H1 (cell line): ENCODE data around the gene EEF1AKMT1. TPM values are rescaled to one million over a fixed set of nuclear protein-coding genes. Genes with fewer than 3 reads are reported as not detected.

Source experiments
- CTCF ChIA-PET: fragments of 300-600 bp; sonication (Branson Sonifier 250); formaldehyde crosslinking; loops from one replicate; lab custom pipeline; 2021; ENCODE audit not compliant: partially characterized antibody; lab: Charles Lee
- POLR2A ChIA-PET: fragments of 300-600 bp; sonication (Branson Sonifier 250); formaldehyde crosslinking; loops from one replicate; lab custom pipeline; 2021; ENCODE audit warnings: inconsistent platforms; ENCODE audit not compliant: partially characterized antibody; lab: Charles Lee
- DNase-seq, 2 experiments: peaks; one replicate each; pipeline versions ENCODE4 v3.0.0 to v3.0.0-alpha.2; 2010 to 2022; ENCODE audit warnings: low spot score in 2 of 2, low read depth in 1 of 2, mixed read lengths in 1 of 2
- FAIRE-seq: peaks from 2 replicates; lab custom pipeline; 2011; peaks lifted over from hg19 to GRCh38; lab: Jason Lieb, UNC
- H2AFZ ChIP-seq: 2 replicates; pipeline ENCODE4 v1.8.1; 2012; ENCODE audit warnings: low read length, inconsistent platforms
- H2AK5ac ChIP-seq: 2 replicates; pipeline ENCODE4 v1.6.1; 2013; ENCODE audit warnings: low read depth, low read length
- H2BK120ac ChIP-seq: replicated peaks from 2 replicates; pipeline ENCODE3; 2013; ENCODE audit warnings: low read depth, low read length, inconsistent platforms
- H2BK12ac ChIP-seq: 2 replicates; pipeline ENCODE4 v1.6.1; 2013; ENCODE audit warnings: low read depth, low read length
- H2BK15ac ChIP-seq: 2 replicates; pipeline ENCODE4 v1.6.1; 2013; ENCODE audit warnings: low read length
- H2BK20ac ChIP-seq: 2 replicates; pipeline ENCODE4 v1.6.1; 2013; ENCODE audit warnings: low read length
- H2BK5ac ChIP-seq: 2 replicates; pipeline ENCODE4 v1.6.1; 2013; ENCODE audit warnings: low read depth, low read length
- H3K14ac ChIP-seq: 2 replicates; pipeline ENCODE4 v1.6.1; 2013; ENCODE audit warnings: inconsistent platforms; ENCODE audit not compliant: insufficient read length
- H3K18ac ChIP-seq: 2 replicates; pipeline ENCODE4 v1.6.1; 2013; ENCODE audit warnings: low read length; ENCODE audit errors: extremely low read depth
- H3K23ac ChIP-seq: 2 replicates; pipeline ENCODE4 v1.6.1; 2013; ENCODE audit warnings: inconsistent platforms; ENCODE audit not compliant: insufficient read length
- H3K23me2 ChIP-seq: 2 replicates; pipeline ENCODE4 v1.6.1; 2013; ENCODE audit warnings: low read depth, low read length
- H3K27ac ChIP-seq: 2 replicates; pipeline ENCODE4 v1.6.1; 2011; ENCODE audit warnings: low read depth, low read length, inconsistent platforms
- H3K27me3 ChIP-seq, 4 experiments: replicated peaks in 1 of 4; 1 replicate in 1 of 4; 2 replicates in 3 of 4; pipeline versions ENCODE4 v1.6.1 to v1.8.1; 2011 to 2013; ENCODE audit warnings: low read length in 3 of 4, mild to moderate bottlenecking in 3 of 4, inconsistent platforms in 2 of 4, mixed read lengths in 2 of 4, moderate library complexity in 1 of 4; ENCODE audit not compliant: control insufficient read depth in 3 of 4, insufficient read depth in 3 of 4; ENCODE audit errors: extremely low read depth in 1 of 4
- H3K36me3 ChIP-seq, 4 experiments: 2 replicates each; pipeline versions ENCODE4 v1.6.1 to v1.8.1; 2011 to 2013; ENCODE audit warnings: mild to moderate bottlenecking in 4 of 4, low read length in 3 of 4, moderate library complexity in 2 of 4, control low read depth in 1 of 4, inconsistent platforms in 1 of 4; ENCODE audit not compliant: insufficient read depth in 4 of 4, control insufficient read depth in 2 of 4
- H3K4ac ChIP-seq: replicated peaks from 2 replicates; pipeline ENCODE3; 2013; ENCODE audit warnings: low read length, low read depth, mixed read lengths, inconsistent platforms; ENCODE audit not compliant: insufficient read length
- H3K4me1 ChIP-seq, 4 experiments: replicated peaks in 1 of 4; 1 replicate in 1 of 4; 2 replicates in 3 of 4; pipeline versions ENCODE4 v1.6.1 to v1.8.1; 2011 to 2013; ENCODE audit warnings: low read length in 3 of 4, inconsistent platforms in 2 of 4, mixed read lengths in 1 of 4; ENCODE audit not compliant: insufficient read depth in 4 of 4, control insufficient read depth in 3 of 4
- H3K4me2 ChIP-seq, 2 experiments: 2 replicates each; pipeline versions ENCODE4 v1.6.1 to v1.8.1; 2011 to 2013; ENCODE audit warnings: low read depth in 2 of 2, low read length in 2 of 2, control low read depth in 1 of 2, inconsistent platforms in 1 of 2, mild to moderate bottlenecking in 1 of 2; ENCODE audit not compliant: insufficient read depth in 1 of 2
- H3K4me3 ChIP-seq, 4 experiments: fragments of 200-600, 300-600 bp in 1 of 4; sonication (generic), shearing (Covaris generic), sonication (Bioruptor Twin) in 1 of 4; 2 replicates each; pipeline versions ENCODE4 v1.5.1 to v1.8.1; 2011 to 2016; ENCODE audit warnings: low read length in 4 of 4, low read depth in 3 of 4, control low read depth in 2 of 4, inconsistent platforms in 2 of 4, mild to moderate bottlenecking in 2 of 4, mixed read lengths in 1 of 4, moderate library complexity in 1 of 4; ENCODE audit not compliant: insufficient read depth in 2 of 4; ENCODE audit errors: extremely low read depth in 1 of 4
- H3K56ac ChIP-seq: replicated peaks from 2 replicates; pipeline ENCODE3; 2013; ENCODE audit warnings: low read depth, mild to moderate bottlenecking, mixed read lengths, low read length, inconsistent platforms; ENCODE audit not compliant: insufficient read length
- H3K79me1 ChIP-seq: 2 replicates; pipeline ENCODE4 v1.6.1; 2013; ENCODE audit warnings: low read depth, low read length, control low read depth
- H3K79me2 ChIP-seq, 2 experiments: 2 replicates each; pipeline versions ENCODE4 v1.6.1 to v1.8.1; 2012 to 2013; ENCODE audit warnings: low read length in 2 of 2, mild to moderate bottlenecking in 2 of 2, inconsistent platforms in 1 of 2; ENCODE audit not compliant: insufficient read depth in 2 of 2, control insufficient read depth in 1 of 2
- H3K9ac ChIP-seq, 4 experiments: replicated peaks in 1 of 4; 1 replicate in 1 of 4; 2 replicates in 3 of 4; pipeline versions ENCODE4 v1.6.1 to v1.8.1; 2011 to 2013; ENCODE audit warnings: low read depth in 3 of 4, low read length in 3 of 4, control low read depth in 2 of 4, mild to moderate bottlenecking in 2 of 4, moderate library complexity in 2 of 4, inconsistent platforms in 1 of 4; ENCODE audit errors: extremely low read depth in 1 of 4
- H3K9me3 ChIP-seq, 2 experiments: 2 replicates each; pipeline versions ENCODE4 v1.6.1 to v1.8.1; 2012 to 2013; ENCODE audit warnings: mild to moderate bottlenecking in 2 of 2, moderate library complexity in 2 of 2, control low read depth in 1 of 2, inconsistent platforms in 1 of 2, low read depth in 1 of 2, low read length in 1 of 2, mixed read lengths in 1 of 2; ENCODE audit not compliant: insufficient read depth in 2 of 2
- H4K20me1 ChIP-seq, 2 experiments: replicated peaks in 1 of 2; 2 replicates each; pipeline versions ENCODE3 to v1.8.1; 2011 to 2013; ENCODE audit warnings: inconsistent platforms in 2 of 2, low read length in 2 of 2, mild to moderate bottlenecking in 1 of 2; ENCODE audit not compliant: insufficient read depth in 2 of 2, control insufficient read depth in 1 of 2
- H4K5ac ChIP-seq: 2 replicates; pipeline ENCODE4 v1.6.1; 2013; ENCODE audit warnings: low read length, low read depth, mixed read lengths, inconsistent platforms; ENCODE audit not compliant: insufficient read length
- H4K8ac ChIP-seq: 2 replicates; pipeline ENCODE4 v1.8.0; 2013; ENCODE audit warnings: mild to moderate bottlenecking, moderate library complexity, low read length, inconsistent platforms; ENCODE audit not compliant: insufficient read depth; ENCODE audit errors: extremely low read depth
- H4K91ac ChIP-seq: replicated peaks from 2 replicates; pipeline ENCODE3; 2013; ENCODE audit warnings: low read length, mixed read lengths, inconsistent platforms; ENCODE audit not compliant: insufficient read length
- BRCA1 ChIP-seq: IDR thresholded peaks from 2 replicates; pipeline ENCODE4 v1.6.1; 2012; ENCODE audit warnings: low read depth, low read length, improper control_type of control experiment
- CBX5 ChIP-seq: fragments of 300-800, 300-1000 bp; sonication (generic); IDR thresholded peaks from 2 replicates; pipeline ENCODE4 v1.7.1; 2016; ENCODE audit warnings: antibody characterized with exemption, low read length, low read depth
- CTBP2 ChIP-seq: IDR thresholded peaks from 2 replicates; pipeline ENCODE4 v1.7.0; 2011; ENCODE audit warnings: borderline replicate concordance, mild to moderate bottlenecking, moderate library complexity, mixed read lengths, low read length; ENCODE audit not compliant: insufficient read depth, insufficient read length
- FOSL1 ChIP-seq: IDR thresholded peaks from 2 replicates; pipeline ENCODE4 v1.6.1; 2011; ENCODE audit warnings: mild to moderate bottlenecking, low read depth, low read length, moderate library complexity; ENCODE audit not compliant: insufficient read depth
- KDM4A ChIP-seq: IDR thresholded peaks from one replicate; pipeline ENCODE4 v1.7.1; 2012; ENCODE audit warnings: low read depth, mild to moderate bottlenecking, moderate library complexity, low read length, inconsistent platforms; ENCODE audit not compliant: severe bottlenecking
- NRF1 ChIP-seq: IDR thresholded peaks from 2 replicates; pipeline ENCODE4 v1.6.1; 2011; ENCODE audit warnings: mild to moderate bottlenecking, low read depth, low read length, improper control_type of control experiment
- POU5F1 ChIP-seq: IDR thresholded peaks from 2 replicates; pipeline ENCODE4 v1.6.1; 2011; ENCODE audit warnings: low read depth, mild to moderate bottlenecking, low read length, moderate library complexity
- SIRT6 ChIP-seq: IDR thresholded peaks from one replicate; pipeline ENCODE4 v1.7.1; 2012; ENCODE audit warnings: low read length, inconsistent platforms
- SP2 ChIP-seq: IDR thresholded peaks from 2 replicates; pipeline ENCODE4 v1.6.1; 2012; ENCODE audit warnings: mild to moderate bottlenecking, low read length, inconsistent platforms
- SUZ12 ChIP-seq: fragments of 200-600 bp; sonication (generic); IDR thresholded peaks from 2 replicates; pipeline ENCODE4 v1.6.1; 2012; ENCODE audit warnings: mild to moderate bottlenecking, inconsistent platforms, low read length, moderate library complexity, mixed read lengths
- TCF12 ChIP-seq: IDR thresholded peaks from 2 replicates; pipeline ENCODE4 v1.6.1; 2011; ENCODE audit warnings: low read depth, mild to moderate bottlenecking, low read length
- ZNF274 ChIP-seq: IDR thresholded peaks from 2 replicates; pipeline ENCODE4 v1.7.0; 2012; ENCODE audit warnings: low read length, borderline replicate concordance; ENCODE audit errors: extremely low read depth
- WGBS, 2 experiments: shearing (Covaris generic) in 1 of 2; methylation state at CpG; one replicate each; pipeline versions ENCODE4 v1.1.6 to v1.1.7; 2013 to 2015; ENCODE audit warnings: low lambda C conversion rate in 2 of 2, mixed read lengths in 2 of 2, inconsistent platforms in 1 of 2, low coverage in 1 of 2, missing lambda C conversion rate in 1 of 2; ENCODE audit not compliant: insufficient replicate concordance in 2 of 2, insufficient coverage in 1 of 2, insufficient read length in 1 of 2; ENCODE audit errors: extremely low coverage in 1 of 2, missing lambda C conversion rate in 1 of 2; 5-methylcytosine and 5-hydroxymethylcytosine counted together
- polyA plus RNA-seq, 7 experiments: library from polyadenylated mRNA; depleted of rRNA in 3 of 7; stranded (reverse) in 5 of 7; unstranded in 2 of 7; fragments of >200 nt in 5 of 7; fragments of 200-250 nt in 2 of 7; gene quantifications; 1 replicate in 5 of 7; 2 replicates in 1 of 7; 4 replicates in 1 of 7; pipeline versions ENCODE4 v1.2.1 to v1.2.3, GENCODE V29; 2011 to 2013; ENCODE audit warnings: missing spikeins in 2 of 7, mixed read lengths in 2 of 7
- total RNA-seq: library from RNA; stranded (reverse); fragmentation: NEBNext Ultra II Directional; extraction: Animal tissue kit (Norgen Biotek cat#: 25700); gene quantifications from 2 replicates; pipeline ENCODE4 v1.2.1, GENCODE V29; 2021
- TF ChIP-seq, protein P1 (sequence below): IDR thresholded peaks from 2 replicates; pipeline ENCODE4 v1.6.1; 2012; ENCODE audit warnings: low read length, inconsistent platforms

EEF1AKMT1 gene
- total and polyA plus RNA-seq, 2 of the 8 experiments (the other 6 are each of a cell fraction or from before 2014, with no cell fraction given): 3.1 to 4.1 TPM

DNA sequence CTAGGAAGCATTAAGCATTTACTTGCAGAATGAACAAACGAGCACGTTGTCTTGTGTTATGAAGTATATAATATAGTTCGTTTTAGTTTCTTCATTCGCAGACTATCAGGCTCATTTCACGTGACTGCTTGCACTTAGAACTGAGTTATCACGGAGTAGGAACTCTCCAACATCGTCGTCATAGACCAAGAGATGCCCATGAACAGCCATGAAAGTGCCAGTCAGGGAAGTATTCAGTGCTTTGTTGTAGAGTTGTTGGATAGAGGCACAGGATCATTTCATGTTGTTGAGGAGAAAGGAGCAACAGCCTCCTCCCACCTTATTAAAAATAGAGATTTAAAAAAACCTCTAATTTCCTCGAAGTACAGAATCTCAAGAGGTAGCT lies 71.2 kb downstream of the EEF1AKMT1 start:
- FAIRE-seq: no peak

More for the DNA sequence above, 71.2 kb downstream of the EEF1AKMT1 start:
- Histone ChIP-seq H3K27ac (no peak overlapping the region), H2AK5ac (no peak overlapping the region), H3K23me2 (peaks cover 9% of the 10 kb centered on the region), H2BK20ac (no peak overlapping the region), H3K4me2 (peak overlapping the region; percentile 65 to 91), H2BK120ac (no peak overlapping the region), H3K4me3 (peak overlapping the region; percentile 58 to 77 (median 62); a peak in 6 of 8 replicates), H3K9ac (no peak overlapping the region), H3K79me2 (no peaks in the 10 kb centered on the region), H3K9me3 (no peaks in the 10 kb centered on the region), H4K8ac (no peak overlapping the region), H4K5ac (no peak overlapping the region), H3K18ac (no peak overlapping the region), H4K91ac (no peak overlapping the region), H2BK5ac (no peak overlapping the region), H2BK15ac (peak overlapping the region; percentile 40; the same call in 1 of the 2 replicates), H3K79me1 (no peaks in the 10 kb centered on the region), H3K36me3 (no peaks in the 10 kb centered on the region), H3K14ac (no peak overlapping the region), H3K4me1 (peaks cover 0 to 6% (median under 1%) of the 10 kb centered on the region in 4 experiments; a peak in 5 of 7 replicates), H3K23ac (no peak overlapping the region), H2BK12ac (no peak overlapping the region), H3K4ac (no peak overlapping the region), H3K56ac (no peak overlapping the region), H4K20me1 (peaks cover 0 to 1% of the 10 kb centered on the region in 2 experiments), H3K27me3 (peaks cover 5 to 25% (median 20%) of the 10 kb centered on the region in 4 experiments), H2AFZ (no peak overlapping the region)
- WGBS, 2 experiments: 45% methylated on average over 9 of the region's 9 CpGs; no CpG with 5 or more reads in 1 of the 2 experiments
- no peak for DNase-seq
- POLR2A ChIA-PET: interaction anchor here (1.0 to 1.6 kb wide), 3 partner anchors 10 to 179 kb away, joined by 3 to 4 read pairs (median 3); no protein-coding TSS in a partner anchor
- TF ChIP-seq CTBP2 (no peak), KDM4A (no peak), TCF12 (no peak), NRF1 (no peak), POU5F1 (no peak), BRCA1 (no peak), SP2 (no peak), ZNF274 (no peak), SIRT6 (no peak), FOSL1 (no peak), SUZ12 (no peak), CBX5 (no peak)
- TF ChIP-seq, protein P1, sequence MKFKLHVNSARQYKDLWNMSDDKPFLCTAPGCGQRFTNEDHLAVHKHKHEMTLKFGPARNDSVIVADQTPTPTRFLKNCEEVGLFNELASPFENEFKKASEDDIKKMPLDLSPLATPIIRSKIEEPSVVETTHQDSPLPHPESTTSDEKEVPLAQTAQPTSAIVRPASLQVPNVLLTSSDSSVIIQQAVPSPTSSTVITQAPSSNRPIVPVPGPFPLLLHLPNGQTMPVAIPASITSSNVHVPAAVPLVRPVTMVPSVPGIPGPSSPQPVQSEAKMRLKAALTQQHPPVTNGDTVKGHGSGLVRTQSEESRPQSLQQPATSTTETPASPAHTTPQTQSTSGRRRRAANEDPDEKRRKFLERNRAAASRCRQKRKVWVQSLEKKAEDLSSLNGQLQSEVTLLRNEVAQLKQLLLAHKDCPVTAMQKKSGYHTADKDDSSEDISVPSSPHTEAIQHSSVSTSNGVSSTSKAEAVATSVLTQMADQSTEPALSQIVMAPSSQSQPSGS: no peak
- CTCF ChIA-PET: no interaction called here
